Choroid plexus epithelial cell (primary cell): ENCODE data around the gene UIMC1.

Source experiments
- DNase-seq: peaks from one replicate; pipeline ENCODE4 v3.0.0-alpha.2; 2010; ENCODE audit warnings: low read depth
- H3K4me3 ChIP-seq: 2 replicates; pipeline ENCODE4 v1.5.1; 2011; ENCODE audit warnings: low read depth, mild to moderate bottlenecking, control low read depth, low read length, moderate library complexity
- CTCF ChIP-seq: conservative IDR thresholded peaks from 2 replicates; pipeline ENCODE4 v1.5.1; 2011; ENCODE audit warnings: low read depth, mild to moderate bottlenecking, control low read depth, inconsistent platforms, low read length, moderate library complexity

Gene UIMC1

GRCh38 chr5:177040814-177041420, 34.3 kb upstream of the UIMC1 start:
- peak; percentile 14 for DNase-seq
- TF ChIP-seq CTCF = no peak
- no peak overlapping the region for H3K4me3 ChIP-seq

- TF ChIP-seq CTCF = no peak
- no peak for DNase-seq
- H3K4me3 ChIP-seq = no peak overlapping the region
Observed at GRCh38 chr5:177036921-177037320, 30.3 kb upstream of the UIMC1 start.

- TF ChIP-seq CTCF = no peak
- H3K4me3 ChIP-seq = no peak overlapping the region
- no peak for DNase-seq
Observed at GRCh38 chr5:177036443-177036842, 29.9 kb upstream of the UIMC1 start.

- TF ChIP-seq CTCF = no peak
- no peak overlapping the region for H3K4me3 ChIP-seq
- DNase-seq = peak; percentile 87
Observed at GRCh38 chr5:177035976-177036375, 29.4 kb upstream of the UIMC1 start.

GRCh38 chr5:177029498-177029897, 22.9 kb upstream of the UIMC1 start:
- DNase-seq = no peak
- no peak overlapping the region for H3K4me3 ChIP-seq
- TF ChIP-seq CTCF = no peak

- H3K4me3 ChIP-seq = no peak overlapping the region
- no peak for DNase-seq
- no peak for TF ChIP-seq CTCF
Observed at GRCh38 chr5:177027665-177028064, 21.1 kb upstream of the UIMC1 start.

- no peak for TF ChIP-seq CTCF
- H3K4me3 ChIP-seq = no peak overlapping the region
- DNase-seq = peak; percentile 82
Observed at GRCh38 chr5:177025101-177025601, 18.6 kb upstream of the UIMC1 start.
